ENCODE data around the gene LGALS14.

DNA sequence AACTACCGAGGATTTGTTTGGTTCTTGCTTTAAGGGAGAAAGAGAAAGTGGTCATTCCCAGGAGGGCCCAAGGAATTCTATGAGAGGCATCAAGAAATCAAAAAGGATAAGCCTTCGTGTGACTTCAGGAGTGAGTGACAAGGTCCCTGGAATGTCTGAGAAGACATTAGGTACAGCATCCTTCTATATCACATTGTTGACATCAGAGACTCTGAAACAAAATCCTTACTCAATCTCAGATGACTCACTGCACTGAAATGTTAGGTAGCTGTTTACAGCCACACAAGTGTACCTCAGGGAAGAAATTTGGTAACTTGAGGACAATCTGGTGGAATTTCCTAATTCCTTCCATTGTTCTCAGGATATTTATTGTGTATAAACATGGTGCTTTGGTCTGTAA lies 7.9 kb upstream of the LGALS14 start:
- TF ChIP-seq, protein P1, sequence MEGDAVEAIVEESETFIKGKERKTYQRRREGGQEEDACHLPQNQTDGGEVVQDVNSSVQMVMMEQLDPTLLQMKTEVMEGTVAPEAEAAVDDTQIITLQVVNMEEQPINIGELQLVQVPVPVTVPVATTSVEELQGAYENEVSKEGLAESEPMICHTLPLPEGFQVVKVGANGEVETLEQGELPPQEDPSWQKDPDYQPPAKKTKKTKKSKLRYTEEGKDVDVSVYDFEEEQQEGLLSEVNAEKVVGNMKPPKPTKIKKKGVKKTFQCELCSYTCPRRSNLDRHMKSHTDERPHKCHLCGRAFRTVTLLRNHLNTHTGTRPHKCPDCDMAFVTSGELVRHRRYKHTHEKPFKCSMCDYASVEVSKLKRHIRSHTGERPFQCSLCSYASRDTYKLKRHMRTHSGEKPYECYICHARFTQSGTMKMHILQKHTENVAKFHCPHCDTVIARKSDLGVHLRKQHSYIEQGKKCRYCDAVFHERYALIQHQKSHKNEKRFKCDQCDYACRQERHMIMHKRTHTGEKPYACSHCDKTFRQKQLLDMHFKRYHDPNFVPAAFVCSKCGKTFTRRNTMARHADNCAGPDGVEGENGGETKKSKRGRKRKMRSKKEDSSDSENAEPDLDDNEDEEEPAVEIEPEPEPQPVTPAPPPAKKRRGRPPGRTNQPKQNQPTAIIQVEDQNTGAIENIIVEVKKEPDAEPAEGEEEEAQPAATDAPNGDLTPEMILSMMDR (IDR thresholded peaks at IDR 0.05) = no peak
- TF ChIP-seq POLR2A (IDR thresholded peaks at IDR 0.05) = no peak
